HG02678 (cell line): ENCODE results near the gene SSH3.
"Not testable (repeated sequence)": the region's sequence is repeated elsewhere in the genome, so short reads cannot be mapped to it uniquely, and the experiment has no call there.

Experiments
- ATAC-seq: cut with Tn5 transposase; IDR thresholded peaks from one replicate; pipeline ENCODE4 v1.9.1; 2021; ENCODE audit warnings: mild to moderate bottlenecking, moderate library complexity; ENCODE audit not compliant: unreplicated experiment

SSH3 gene

GRCh38 chr11:67303132-67303834, at the start of gene SSH3:
SSH3 (plus strand) TSS chr11:67303530; CDS start chr11:67303626, 96 bp downstream.
- no peak for ATAC-seq

GRCh38 chr11:67253872-67254624, 49.3 kb upstream of the SSH3 start:
- no peak for ATAC-seq

GRCh38 chr11:67254798-67255197, 48.5 kb upstream of the SSH3 start:
- no peak for ATAC-seq

GRCh38 chr11:67255353-67255752, 48.0 kb upstream of the SSH3 start:
- no peak for ATAC-seq

GRCh38 chr11:67255864-67256263, 47.5 kb upstream of the SSH3 start:
- no peak for ATAC-seq

GRCh38 chr11:67256477-67257135, 46.7 kb upstream of the SSH3 start:
- no peak for ATAC-seq

- no peak for ATAC-seq
Measured at GRCh38 chr11:67260406-67260805, 42.9 kb upstream of the SSH3 start.

- ATAC-seq = not testable (repeated sequence)
Measured at GRCh38 chr11:67260885-67261639, 42.3 kb upstream of the SSH3 start.

- ATAC-seq = no peak
Measured at GRCh38 chr11:67261640-67261945, 41.7 kb upstream of the SSH3 start.

- ATAC-seq = no peak
Measured at GRCh38 chr11:67261946-67262681, 41.2 kb upstream of the SSH3 start.

GRCh38 chr11:67262731-67263675, 40.3 kb upstream of the SSH3 start:
- peak; percentile 38 for ATAC-seq

- no peak for ATAC-seq
Measured at GRCh38 chr11:67264260-67264659, 39.1 kb upstream of the SSH3 start.

GRCh38 chr11:67264877-67265632, 38.3 kb upstream of the SSH3 start:
- no peak for ATAC-seq

GRCh38 chr11:67265633-67266448, 37.5 kb upstream of the SSH3 start:
- ATAC-seq = peak; percentile 61

- ATAC-seq = no peak
Measured at GRCh38 chr11:67266449-67267187, 36.7 kb upstream of the SSH3 start, which contains the start of gene GRK2. GRK2 (plus strand) TSS chr11:67266473; CDS start chr11:67266700, 227 bp downstream.

- ATAC-seq = no peak
Measured at GRCh38 chr11:67267188-67268080, 35.9 kb upstream of the SSH3 start.
